ENCODE measurements around the gene GGT5. TPM values are rescaled to one million over a fixed set of nuclear protein-coding genes. Genes with fewer than 3 reads are reported as not detected.

GGT5 gene
- total and polyA plus RNA-seq, 2 donors = 3.2 to 24.6 TPM

DNA sequence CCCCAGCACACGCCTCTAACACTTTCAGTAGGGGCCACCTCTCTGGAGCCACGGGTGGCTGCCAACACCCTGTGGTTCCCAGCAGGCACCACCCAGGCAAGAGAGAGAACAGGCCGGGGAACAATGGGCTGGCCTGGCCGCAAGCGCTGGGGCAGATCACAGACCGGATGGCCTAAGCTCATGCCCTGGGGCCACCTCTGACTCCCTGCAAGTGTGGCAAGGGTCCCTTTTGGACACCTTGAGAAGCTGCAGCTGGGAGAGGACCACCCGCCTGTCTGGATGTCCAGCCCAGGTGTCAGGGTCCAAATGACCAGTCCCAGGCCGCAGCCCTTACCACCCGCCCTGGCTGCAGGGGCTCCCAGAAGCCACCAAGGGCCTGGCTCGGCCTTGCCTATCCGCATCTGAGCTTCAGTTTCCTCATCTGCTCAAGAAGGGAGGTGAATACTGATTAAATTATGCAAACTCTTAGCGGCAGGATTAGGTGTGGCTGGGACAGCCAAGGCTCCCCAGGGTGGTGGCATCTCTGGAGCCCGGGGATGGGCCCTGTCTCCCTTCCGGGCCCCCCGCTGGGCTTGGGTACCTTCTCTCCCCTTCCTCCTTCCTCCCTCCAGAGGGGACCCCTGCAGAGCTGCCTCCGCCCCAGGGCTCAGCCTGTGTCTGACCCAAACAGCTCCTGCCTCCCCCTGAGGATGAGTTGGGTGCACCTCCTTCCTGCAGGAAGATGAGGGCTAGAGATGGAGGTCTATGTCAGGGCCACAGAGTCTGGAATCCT lies 64.4 kb downstream of the GGT5 start:
- Histone ChIP-seq H3K27me3 (ENCODE audit: control insufficient read depth in 2 of 2, insufficient read depth in 1 of 2, low read length in 1 of 2) (no peaks in the 10 kb centered on the region), H3K36me3 (ENCODE audit: control insufficient read depth in 2 of 2, insufficient read depth in 2 of 2, low read length in 1 of 2) (peaks cover 27 to 35% of the 10 kb centered on the region in 2 donors), H3K4me1 (ENCODE audit: control insufficient read depth in 2 of 2, insufficient read depth in 2 of 2, low read length in 2 of 2) (peaks cover 7 to 10% of the 10 kb centered on the region in 2 donors), H3K27ac (ENCODE audit: low read depth in 1 of 2, low read length in 1 of 2) (peak overlapping the region in 1 of 2 donors; percentile 5), H3K4me3 (ENCODE audit: low read length in 2 of 2) (no peak overlapping the region), H3K9me3 (ENCODE audit: control insufficient read depth in 2 of 2, insufficient read depth in 1 of 2, low read length in 1 of 2) (peaks cover 0 to 4% of the 10 kb centered on the region in 2 donors)
- WGBS = 94% methylated on average over 16 of the region's 16 CpGs
- no peak for DNase-seq (ENCODE audit: low read depth in 6 of 9, low spot score in 9 of 9)

DNA sequence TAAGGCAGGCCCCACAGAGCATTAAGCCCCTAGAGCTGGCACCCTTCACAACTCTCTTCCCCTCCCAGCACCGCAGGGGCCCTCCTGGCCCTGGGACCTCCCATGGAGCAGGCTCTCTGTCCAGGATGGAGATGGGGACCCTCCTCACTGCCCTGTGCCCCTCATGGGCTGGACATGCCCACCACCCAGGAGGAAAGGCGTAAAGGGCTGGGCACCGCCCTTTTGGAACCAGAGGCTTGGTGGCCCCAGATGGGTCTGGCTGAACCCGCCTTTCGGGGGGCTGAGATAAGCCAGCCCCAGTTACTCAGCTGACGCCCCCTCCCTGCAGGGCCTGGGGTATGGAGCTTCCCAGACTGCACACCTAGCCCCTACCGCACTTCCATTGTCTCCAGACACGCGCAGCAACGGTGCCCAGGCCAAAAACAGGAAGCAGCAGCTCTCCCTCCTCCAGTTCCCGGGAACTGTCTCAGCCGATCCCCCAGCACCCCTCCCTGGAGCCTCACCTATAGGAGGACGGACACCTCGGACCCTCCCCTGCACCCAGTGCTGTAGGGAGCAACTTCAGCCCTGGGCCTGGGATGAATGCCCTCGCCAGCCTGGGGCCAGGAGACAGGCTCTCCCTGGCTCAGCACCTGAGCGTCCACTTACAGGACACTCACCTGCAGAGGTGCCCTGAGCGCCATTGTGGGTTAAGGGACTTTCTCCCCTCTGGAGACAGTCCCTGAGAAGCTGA lies 65.2 kb downstream of the GGT5 start:
- peaks cover 0 to 4% of the 10 kb centered on the region in 2 donors for H3K9me3 ChIP-seq (ENCODE audit: control insufficient read depth in 2 of 2, insufficient read depth in 1 of 2, low read length in 1 of 2)
- no peak overlapping the region for H3K4me3 ChIP-seq (ENCODE audit: low read length in 2 of 2)
- peaks cover 7 to 10% of the 10 kb centered on the region in 2 donors for H3K4me1 ChIP-seq (ENCODE audit: control insufficient read depth in 2 of 2, insufficient read depth in 2 of 2, low read length in 2 of 2)
- H3K27ac ChIP-seq (ENCODE audit: low read depth in 1 of 2, low read length in 1 of 2) = no peak overlapping the region
- no peaks in the 10 kb centered on the region for H3K27me3 ChIP-seq (ENCODE audit: control insufficient read depth in 2 of 2, insufficient read depth in 1 of 2, low read length in 1 of 2)
- peaks cover 35 to 39% of the 10 kb centered on the region in 2 donors for H3K36me3 ChIP-seq (ENCODE audit: control insufficient read depth in 2 of 2, insufficient read depth in 2 of 2, low read length in 1 of 2)
- no peak for DNase-seq (ENCODE audit: low read depth in 6 of 9, low spot score in 9 of 9)
- 93% methylated on average over 17 of the region's 17 CpGs for WGBS

DNA sequence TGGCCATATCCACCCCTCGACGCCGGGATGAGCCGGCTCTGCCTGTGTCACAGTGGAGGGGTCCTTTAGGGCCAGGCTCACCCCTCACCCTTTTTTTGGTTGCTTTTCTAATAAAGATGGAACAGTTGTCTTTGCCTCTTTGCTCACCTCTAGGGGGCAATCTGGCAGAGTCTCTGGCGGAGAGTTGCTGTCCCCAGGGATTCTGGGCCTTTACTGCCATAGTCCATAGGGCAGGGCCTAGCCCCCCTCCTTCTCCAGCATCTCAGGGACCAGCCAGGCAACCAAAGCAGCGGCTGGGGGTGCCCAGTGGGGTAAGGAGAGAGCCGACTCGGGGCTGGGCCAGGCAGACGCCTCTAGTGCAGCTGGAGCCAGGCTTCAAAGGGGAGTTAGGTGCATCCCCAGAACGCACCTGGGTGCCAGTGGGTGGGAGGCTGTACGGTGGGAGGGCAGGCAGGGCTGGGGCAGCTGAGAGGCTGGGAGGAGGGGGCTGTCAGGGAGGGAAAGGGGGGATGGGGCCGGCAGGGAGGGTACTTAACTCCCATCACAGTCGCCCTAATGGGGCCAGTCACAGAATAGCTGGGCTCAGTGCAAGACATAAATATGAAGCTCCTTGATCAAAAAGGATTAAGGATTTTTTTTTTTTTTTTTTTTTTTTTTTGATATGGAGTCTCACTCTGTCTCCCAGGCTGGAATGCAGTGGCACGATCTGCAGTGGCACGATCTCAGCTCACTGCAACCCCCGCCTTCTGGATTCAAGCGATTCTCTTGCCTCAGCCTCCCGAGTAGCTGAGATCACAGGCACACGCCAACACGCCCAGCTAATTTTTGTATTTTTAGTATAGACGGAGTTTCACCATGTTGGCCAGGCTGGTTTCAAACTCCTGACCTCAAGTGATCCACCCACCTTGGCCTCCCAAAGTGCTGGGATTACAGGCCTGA lies 66.1 kb downstream of the GGT5 start:
- peaks cover 7 to 10% of the 10 kb centered on the region in 2 donors for H3K4me1 ChIP-seq (ENCODE audit: control insufficient read depth in 2 of 2, insufficient read depth in 2 of 2, low read length in 2 of 2)
- peaks cover 41 to 48% of the 10 kb centered on the region in 2 donors for H3K36me3 ChIP-seq (ENCODE audit: control insufficient read depth in 2 of 2, insufficient read depth in 2 of 2, low read length in 1 of 2)
- peaks cover 0 to 4% of the 10 kb centered on the region in 2 donors for H3K9me3 ChIP-seq (ENCODE audit: control insufficient read depth in 2 of 2, insufficient read depth in 1 of 2, low read length in 1 of 2)
- WGBS = 73% methylated on average over 21 of the region's 21 CpGs
- H3K27me3 ChIP-seq (ENCODE audit: control insufficient read depth in 2 of 2, insufficient read depth in 1 of 2, low read length in 1 of 2) = no peaks in the 10 kb centered on the region
- DNase-seq (ENCODE audit: low read depth in 6 of 9, low spot score in 9 of 9) = peak in 5 of 9 donors; percentile 47 to 83 (median 71)
- no peak overlapping the region for H3K4me3 ChIP-seq (ENCODE audit: low read length in 2 of 2)
- H3K27ac ChIP-seq (ENCODE audit: low read depth in 1 of 2, low read length in 1 of 2) = peak overlapping the region; percentile 25 to 43

DNA sequence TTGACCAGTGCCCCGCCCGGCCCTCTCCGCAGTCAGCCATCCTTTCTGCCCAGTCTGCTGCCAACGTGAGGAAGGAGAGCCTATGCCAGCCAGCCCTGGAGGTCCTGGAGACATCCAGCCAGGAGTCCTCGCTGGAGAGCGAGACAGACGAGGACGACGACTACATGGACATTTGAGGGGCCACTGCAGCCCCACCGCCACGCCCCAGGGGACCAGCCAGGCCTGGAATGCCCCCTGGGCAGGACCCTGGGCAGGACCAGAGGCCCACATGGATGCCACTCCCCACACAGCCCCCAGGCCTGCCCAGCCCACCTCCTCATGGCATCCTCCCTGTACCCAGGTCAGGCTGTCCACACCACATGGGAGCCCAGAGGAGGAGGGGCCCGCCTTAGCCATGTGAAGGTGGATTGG lies 66.9 kb downstream of the GGT5 start:
- no peak overlapping the region for H3K4me3 ChIP-seq (ENCODE audit: low read length in 2 of 2)
- peak overlapping the region in 1 of 2 donors; percentile 43 for H3K27ac ChIP-seq (ENCODE audit: low read depth in 1 of 2, low read length in 1 of 2)
- peaks cover 0 to 4% of the 10 kb centered on the region in 2 donors for H3K9me3 ChIP-seq (ENCODE audit: control insufficient read depth in 2 of 2, insufficient read depth in 1 of 2, low read length in 1 of 2)
- no peak for DNase-seq (ENCODE audit: low read depth in 6 of 9, low spot score in 9 of 9)
- WGBS = 96% methylated on average over 12 of the region's 12 CpGs
- no peaks in the 10 kb centered on the region for H3K27me3 ChIP-seq (ENCODE audit: control insufficient read depth in 2 of 2, insufficient read depth in 1 of 2, low read length in 1 of 2)
- H3K4me1 ChIP-seq (ENCODE audit: control insufficient read depth in 2 of 2, insufficient read depth in 2 of 2, low read length in 2 of 2) = peaks cover 7 to 10% of the 10 kb centered on the region in 2 donors
- peaks cover 45 to 51% of the 10 kb centered on the region in 2 donors for H3K36me3 ChIP-seq (ENCODE audit: control insufficient read depth in 2 of 2, insufficient read depth in 2 of 2, low read length in 1 of 2)

DNA sequence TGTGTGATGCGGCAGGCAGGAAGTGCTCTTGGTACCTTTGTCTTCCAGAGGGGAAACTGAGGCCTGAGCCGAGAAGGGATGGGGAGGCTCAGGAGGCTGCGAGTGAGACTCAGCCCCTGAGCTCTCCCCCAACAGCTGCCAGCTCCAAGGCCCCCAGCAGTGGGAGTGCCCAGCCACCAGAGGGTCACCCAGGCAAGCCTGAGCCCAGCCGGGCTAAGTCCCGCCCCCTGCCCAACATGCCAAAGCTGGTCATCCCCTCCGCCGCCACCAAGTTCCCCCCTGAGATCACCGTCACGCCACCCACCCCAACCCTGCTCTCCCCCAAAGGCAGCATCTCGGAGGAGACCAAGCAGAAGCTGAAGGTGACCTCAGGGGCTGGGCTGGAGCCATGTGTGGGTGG lies 67.4 kb downstream of the GGT5 start:
- Histone ChIP-seq H3K27me3 (ENCODE audit: control insufficient read depth in 2 of 2, insufficient read depth in 1 of 2, low read length in 1 of 2) (no peaks in the 10 kb centered on the region), H3K27ac (ENCODE audit: low read depth in 1 of 2, low read length in 1 of 2) (no peak overlapping the region), H3K36me3 (ENCODE audit: control insufficient read depth in 2 of 2, insufficient read depth in 2 of 2, low read length in 1 of 2) (peaks cover 51 to 57% of the 10 kb centered on the region in 2 donors), H3K4me1 (ENCODE audit: control insufficient read depth in 2 of 2, insufficient read depth in 2 of 2, low read length in 2 of 2) (peaks cover 7 to 10% of the 10 kb centered on the region in 2 donors), H3K9me3 (ENCODE audit: control insufficient read depth in 2 of 2, insufficient read depth in 1 of 2, low read length in 1 of 2) (peaks cover 0 to 4% of the 10 kb centered on the region in 2 donors), H3K4me3 (ENCODE audit: low read length in 2 of 2) (no peak overlapping the region)
- no peak for DNase-seq (ENCODE audit: low read depth in 6 of 9, low spot score in 9 of 9)
- WGBS = 98% methylated on average over 10 of the region's 10 CpGs

DNA sequence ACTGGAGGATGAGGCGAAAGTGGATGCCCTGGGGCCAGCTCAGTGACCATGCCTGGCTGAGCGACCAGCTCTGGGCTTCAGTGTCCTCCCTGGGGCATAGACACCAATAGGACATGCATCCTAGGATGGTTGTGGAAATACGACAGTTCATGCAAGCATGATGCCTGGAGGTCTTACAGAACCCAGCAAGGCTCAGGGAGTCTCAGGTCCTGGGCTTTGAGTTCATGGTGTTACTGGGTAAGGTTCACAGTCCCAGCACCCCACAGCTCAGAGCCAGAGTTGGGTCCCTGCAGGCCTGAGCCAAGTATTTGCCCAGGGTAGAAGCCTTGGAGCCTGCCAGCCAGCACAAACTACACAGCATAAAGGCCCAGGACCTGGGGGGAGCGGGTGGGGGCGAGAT lies 67.8 kb downstream of the GGT5 start:
- Histone ChIP-seq H3K27me3 (ENCODE audit: control insufficient read depth in 2 of 2, insufficient read depth in 1 of 2, low read length in 1 of 2) (no peaks in the 10 kb centered on the region), H3K27ac (ENCODE audit: low read depth in 1 of 2, low read length in 1 of 2) (no peak overlapping the region), H3K4me3 (ENCODE audit: low read length in 2 of 2) (no peak overlapping the region), H3K9me3 (ENCODE audit: control insufficient read depth in 2 of 2, insufficient read depth in 1 of 2, low read length in 1 of 2) (peaks cover 0 to 4% of the 10 kb centered on the region in 2 donors), H3K4me1 (ENCODE audit: control insufficient read depth in 2 of 2, insufficient read depth in 2 of 2, low read length in 2 of 2) (peaks cover 7 to 10% of the 10 kb centered on the region in 2 donors), H3K36me3 (ENCODE audit: control insufficient read depth in 2 of 2, insufficient read depth in 2 of 2, low read length in 1 of 2) (peaks cover 55 to 61% of the 10 kb centered on the region in 2 donors)
- DNase-seq (ENCODE audit: low read depth in 6 of 9, low spot score in 9 of 9) = no peak
- over 99% methylated on average over 5 of the region's 5 CpGs for WGBS

DNA sequence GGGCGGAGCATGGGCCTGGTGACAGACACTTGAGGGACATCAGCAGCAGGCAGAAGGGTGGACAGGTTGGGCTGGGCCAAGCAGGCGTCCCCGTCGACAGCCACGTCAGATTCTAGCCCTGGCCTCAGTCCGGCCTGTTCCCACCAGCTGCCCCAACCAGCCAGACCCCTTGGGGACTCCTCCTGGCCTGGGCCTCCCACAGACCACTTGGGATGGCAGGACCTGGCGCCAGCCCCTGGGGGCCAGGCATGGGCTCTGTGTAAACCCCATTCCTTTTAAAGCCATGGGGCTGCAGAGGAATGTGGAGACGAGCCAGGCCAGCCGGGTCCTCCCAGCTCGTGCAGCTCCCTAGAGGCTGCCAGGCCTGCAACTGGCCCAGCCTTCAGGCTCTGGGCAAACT lies 68.3 kb downstream of the GGT5 start:
- Histone ChIP-seq H3K27me3 (ENCODE audit: control insufficient read depth in 2 of 2, insufficient read depth in 1 of 2, low read length in 1 of 2) (no peaks in the 10 kb centered on the region), H3K27ac (ENCODE audit: low read depth in 1 of 2, low read length in 1 of 2) (no peak overlapping the region), H3K36me3 (ENCODE audit: control insufficient read depth in 2 of 2, insufficient read depth in 2 of 2, low read length in 1 of 2) (peaks cover 59 to 65% of the 10 kb centered on the region in 2 donors), H3K4me1 (ENCODE audit: control insufficient read depth in 2 of 2, insufficient read depth in 2 of 2, low read length in 2 of 2) (peaks cover 7 to 10% of the 10 kb centered on the region in 2 donors), H3K9me3 (ENCODE audit: control insufficient read depth in 2 of 2, insufficient read depth in 1 of 2, low read length in 1 of 2) (peaks cover 0 to 4% of the 10 kb centered on the region in 2 donors), H3K4me3 (ENCODE audit: low read length in 2 of 2) (no peak overlapping the region)
- 97% methylated on average over 10 of the region's 10 CpGs for WGBS
- DNase-seq (ENCODE audit: low read depth in 6 of 9, low spot score in 9 of 9) = no peak

DNA sequence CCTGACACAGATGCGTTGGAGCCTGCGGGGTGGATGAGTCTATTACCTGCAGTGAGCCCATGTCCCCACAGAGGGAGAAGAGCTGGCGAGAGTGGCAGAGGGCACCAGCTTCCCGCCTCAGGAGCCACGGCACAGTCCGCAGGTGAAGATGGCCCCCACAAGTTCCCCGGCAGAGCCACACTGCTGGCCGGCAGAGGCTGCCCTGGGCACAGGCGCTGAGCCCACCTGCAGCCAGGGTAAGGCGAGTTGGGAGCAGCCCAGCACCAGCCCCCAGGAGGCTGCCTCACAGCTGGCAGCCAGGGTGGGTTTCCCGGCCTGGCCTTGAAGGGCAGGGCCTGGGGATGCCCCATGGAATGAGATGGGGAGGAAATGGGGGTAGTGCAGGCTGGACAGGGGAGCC lies 68.8 kb downstream of the GGT5 start:
- Histone ChIP-seq H3K4me3 (ENCODE audit: low read length in 2 of 2) (no peak overlapping the region), H3K9me3 (ENCODE audit: control insufficient read depth in 2 of 2, insufficient read depth in 1 of 2, low read length in 1 of 2) (peaks cover 0 to 4% of the 10 kb centered on the region in 2 donors), H3K36me3 (ENCODE audit: control insufficient read depth in 2 of 2, insufficient read depth in 2 of 2, low read length in 1 of 2) (peaks cover 65 to 71% of the 10 kb centered on the region in 2 donors), H3K27ac (ENCODE audit: low read depth in 1 of 2, low read length in 1 of 2) (no peak overlapping the region), H3K27me3 (ENCODE audit: control insufficient read depth in 2 of 2, insufficient read depth in 1 of 2, low read length in 1 of 2) (no peaks in the 10 kb centered on the region), H3K4me1 (ENCODE audit: control insufficient read depth in 2 of 2, insufficient read depth in 2 of 2, low read length in 2 of 2) (peaks cover 7 to 10% of the 10 kb centered on the region in 2 donors)
- WGBS = 94% methylated on average over 11 of the region's 11 CpGs
- DNase-seq (ENCODE audit: low read depth in 6 of 9, low spot score in 9 of 9) = no peak

Data from thymus (tissue), 11 donors.